Esophagus muscularis mucosa (tissue), 3 donors: ENCODE data around the gene MTHFD2L.

Experiments used
- CTCF ChIP-seq, 3 experiments: fragments of 200-600 bp in 2 of 3; fragments of 450-650 bp in 1 of 3; sonication (generic) in 2 of 3; IDR thresholded peaks; one replicate each; pipeline ENCODE4 v1.5.1; 2017 to 2019; ENCODE audit warnings: antibody characterized with exemption in 3 of 3, mild to moderate bottlenecking in 2 of 3, moderate library complexity in 1 of 3
- POLR2AphosphoS5 ChIP-seq, 2 donors: sonication (generic); formaldehyde crosslinking; IDR thresholded peaks; one replicate each; pipeline ENCODE4 v1.6.1; 2017; ENCODE audit warnings: antibody characterized with exemption in 2 of 2

GRCh38 chr4:74260036-74260435 is 102.1 kb downstream of the MTHFD2L start:
- TF ChIP-seq CTCF (IDR thresholded peaks at IDR 0.05) (no peak), POLR2AphosphoS5 (IDR thresholded peaks at IDR 0.05) (no peak)
